Stomach smooth muscle (tissue), 2 donors: ENCODE data around the gene BPIFB6.

ENCODE experiments used
- H3K27ac ChIP-seq: one replicate; pipeline ENCODE4 v1.7.0; 2013; ENCODE audit warnings: mild to moderate bottlenecking, low read length, inconsistent platforms
- H3K27me3 ChIP-seq, 2 donors: one replicate each; pipeline ENCODE4 v1.7.0; 2013; ENCODE audit warnings: low read length in 2 of 2; ENCODE audit not compliant: insufficient read depth in 2 of 2, control insufficient read depth in 1 of 2
- H3K36me3 ChIP-seq, 2 donors: one replicate each; pipeline ENCODE4 v1.7.0; 2013; ENCODE audit warnings: low read length in 2 of 2; ENCODE audit not compliant: control insufficient read depth in 2 of 2, insufficient read depth in 2 of 2
- H3K4me1 ChIP-seq: one replicate; pipeline ENCODE4 v1.7.0; 2013; ENCODE audit warnings: low read length; ENCODE audit not compliant: control insufficient read depth, insufficient read depth
- H3K4me3 ChIP-seq, 2 donors: one replicate each; pipeline ENCODE4 v1.7.0; 2013; ENCODE audit warnings: low read length in 2 of 2
- H3K9ac ChIP-seq, 2 donors: one replicate each; pipeline ENCODE4 v1.7.0; 2013; ENCODE audit warnings: low read length in 2 of 2, mild to moderate bottlenecking in 1 of 2
- H3K9me3 ChIP-seq, 2 donors: one replicate each; pipeline ENCODE4 v1.7.0; 2013; ENCODE audit warnings: low read length in 2 of 2; ENCODE audit not compliant: control insufficient read depth in 2 of 2
- donor health status: healthy.
- donor health status: Pancreatic carcinoma.

The BPIFB6 gene

DNA sequence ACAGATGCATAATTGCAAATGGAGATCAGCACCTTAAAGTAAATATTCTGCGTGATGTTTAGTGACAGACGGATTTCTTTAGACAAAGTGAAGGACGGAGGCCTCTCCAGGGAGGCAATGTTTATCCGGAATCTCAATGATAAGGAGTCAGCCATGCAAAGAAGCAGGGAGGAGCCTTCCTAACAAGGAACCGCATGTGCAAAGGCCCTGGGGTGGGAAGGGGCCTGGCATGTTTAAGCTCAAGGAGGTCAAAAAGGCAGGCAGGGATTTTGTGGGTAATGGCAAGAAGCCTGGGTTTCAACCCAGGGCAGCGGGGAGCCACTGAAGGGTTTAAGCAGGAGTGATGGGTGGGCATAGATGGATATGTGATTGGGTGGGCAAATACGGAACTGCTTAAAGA is 22.9 kb downstream of the BPIFB6 start:
- Histone ChIP-seq H3K9me3 (no peaks in the 10 kb centered on the region), H3K27ac (no peak overlapping the region), H3K9ac (no peak overlapping the region), H3K27me3 (peaks cover 0 to 3% of the 10 kb centered on the region in 2 donors), H3K4me1 (no peaks in the 10 kb centered on the region), H3K4me3 (no peak overlapping the region), H3K36me3 (no peaks in the 10 kb centered on the region)

DNA sequence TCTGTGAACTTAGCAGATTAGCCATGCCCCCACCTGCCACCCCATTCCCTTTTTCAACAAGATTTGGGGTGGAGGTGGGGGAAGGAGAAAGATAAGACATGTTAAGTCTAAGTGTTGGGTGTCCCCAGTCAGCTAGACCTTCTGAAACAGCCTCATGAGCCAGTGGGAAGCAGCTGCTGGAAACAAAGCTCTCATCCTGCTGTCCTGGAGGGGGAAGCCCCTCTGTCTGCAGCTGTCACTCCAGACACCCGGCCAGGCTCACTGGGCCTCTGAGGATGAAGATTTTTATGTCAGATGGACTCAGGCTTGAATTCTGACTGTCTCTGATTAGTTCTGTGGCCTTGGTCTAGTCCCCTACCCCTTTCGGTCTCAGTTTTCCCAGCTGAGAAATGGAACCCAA is 23.3 kb downstream of the BPIFB6 start:
- Histone ChIP-seq H3K27ac (no peak overlapping the region), H3K9me3 (no peaks in the 10 kb centered on the region), H3K4me3 (no peak overlapping the region), H3K27me3 (peaks cover 0 to 3% of the 10 kb centered on the region in 2 donors), H3K4me1 (no peaks in the 10 kb centered on the region), H3K9ac (no peak overlapping the region), H3K36me3 (no peaks in the 10 kb centered on the region)

DNA sequence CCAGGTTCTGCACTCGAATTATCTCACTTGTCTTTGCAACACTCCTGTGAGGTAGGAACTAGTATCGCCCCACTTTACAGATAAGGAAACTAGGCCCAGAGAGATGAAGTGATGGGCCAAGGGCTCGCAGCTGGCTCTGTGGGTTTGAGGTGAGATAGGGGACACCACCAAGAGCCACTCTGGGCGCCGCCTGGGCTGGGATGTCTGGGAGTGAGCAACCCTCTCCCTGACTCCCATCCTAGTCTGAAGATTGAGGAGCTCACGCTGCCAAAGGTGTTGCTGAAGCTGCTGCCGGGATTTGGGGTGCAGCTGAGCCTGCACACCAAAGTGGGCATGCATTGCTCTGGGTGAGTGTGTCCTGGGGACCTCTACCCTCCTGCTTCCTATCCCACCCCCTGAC is 27.7 kb downstream of the BPIFB6 start:
- Histone ChIP-seq H3K27ac (no peak overlapping the region), H3K9me3 (no peaks in the 10 kb centered on the region), H3K27me3 (no peaks in the 10 kb centered on the region), H3K36me3 (no peaks in the 10 kb centered on the region), H3K4me1 (no peaks in the 10 kb centered on the region), H3K9ac (no peak overlapping the region), H3K4me3 (no peak overlapping the region)

DNA sequence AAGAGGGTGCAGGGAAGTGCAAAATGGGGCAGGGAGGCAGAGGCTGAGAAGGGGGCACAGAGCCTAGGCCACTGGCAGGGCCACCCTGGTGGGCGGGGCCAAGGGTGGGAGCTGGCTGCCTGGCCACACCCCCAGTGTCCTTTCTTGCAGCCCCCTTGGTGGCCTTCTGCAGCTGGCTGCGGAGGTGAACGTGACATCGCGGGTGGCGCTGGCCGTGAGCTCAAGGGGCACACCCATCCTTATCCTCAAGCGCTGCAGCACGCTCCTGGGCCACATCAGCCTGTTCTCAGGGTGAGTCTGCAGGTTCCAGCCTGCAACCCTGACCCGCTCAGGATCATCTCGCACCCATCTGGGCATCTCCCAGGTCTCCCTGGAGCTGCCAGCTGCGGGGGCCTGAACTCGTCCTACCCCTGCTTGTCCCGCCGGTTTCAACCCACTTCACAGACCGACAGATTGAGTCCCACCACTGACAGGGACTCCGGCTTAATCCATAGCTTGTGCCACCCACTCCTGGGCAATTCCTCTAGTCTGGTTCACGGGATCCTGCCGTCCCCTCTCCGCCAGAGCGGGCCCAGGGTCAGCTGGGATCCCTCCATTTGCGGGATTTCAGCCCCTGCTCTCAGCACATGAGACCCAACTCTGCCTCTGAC is 28.4 kb downstream of the BPIFB6 start:
- no peaks in the 10 kb centered on the region for H3K27me3 ChIP-seq
- H3K4me1 ChIP-seq = no peaks in the 10 kb centered on the region
- H3K9me3 ChIP-seq = no peaks in the 10 kb centered on the region
- H3K27ac ChIP-seq = no peak overlapping the region
- no peaks in the 10 kb centered on the region for H3K36me3 ChIP-seq
- H3K4me3 ChIP-seq = no peak overlapping the region
- H3K9ac ChIP-seq = no peak overlapping the region

DNA sequence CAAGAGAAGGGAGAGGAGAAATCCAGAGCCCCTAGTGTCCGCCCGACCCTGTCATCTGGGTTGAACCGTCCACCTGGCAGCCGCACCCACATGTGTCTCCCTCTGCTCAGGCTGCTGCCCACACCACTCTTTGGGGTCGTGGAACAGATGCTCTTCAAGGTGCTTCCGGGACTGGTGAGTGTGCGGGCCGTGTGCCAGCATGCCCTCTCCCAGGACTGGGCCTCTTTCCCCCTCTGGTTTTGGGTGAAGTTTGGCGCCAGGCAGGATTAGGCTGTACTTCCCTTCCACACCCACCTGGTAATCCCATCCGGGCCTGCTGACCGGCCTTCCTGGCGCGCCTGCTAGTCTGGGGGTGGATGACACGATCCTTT is 30.2 kb downstream of the BPIFB6 start:
- H3K4me1 ChIP-seq = no peaks in the 10 kb centered on the region
- H3K4me3 ChIP-seq = no peak overlapping the region
- H3K9me3 ChIP-seq = no peaks in the 10 kb centered on the region
- H3K36me3 ChIP-seq = no peaks in the 10 kb centered on the region
- H3K27ac ChIP-seq = no peak overlapping the region
- H3K9ac ChIP-seq = no peak overlapping the region
- H3K27me3 ChIP-seq = no peaks in the 10 kb centered on the region

DNA sequence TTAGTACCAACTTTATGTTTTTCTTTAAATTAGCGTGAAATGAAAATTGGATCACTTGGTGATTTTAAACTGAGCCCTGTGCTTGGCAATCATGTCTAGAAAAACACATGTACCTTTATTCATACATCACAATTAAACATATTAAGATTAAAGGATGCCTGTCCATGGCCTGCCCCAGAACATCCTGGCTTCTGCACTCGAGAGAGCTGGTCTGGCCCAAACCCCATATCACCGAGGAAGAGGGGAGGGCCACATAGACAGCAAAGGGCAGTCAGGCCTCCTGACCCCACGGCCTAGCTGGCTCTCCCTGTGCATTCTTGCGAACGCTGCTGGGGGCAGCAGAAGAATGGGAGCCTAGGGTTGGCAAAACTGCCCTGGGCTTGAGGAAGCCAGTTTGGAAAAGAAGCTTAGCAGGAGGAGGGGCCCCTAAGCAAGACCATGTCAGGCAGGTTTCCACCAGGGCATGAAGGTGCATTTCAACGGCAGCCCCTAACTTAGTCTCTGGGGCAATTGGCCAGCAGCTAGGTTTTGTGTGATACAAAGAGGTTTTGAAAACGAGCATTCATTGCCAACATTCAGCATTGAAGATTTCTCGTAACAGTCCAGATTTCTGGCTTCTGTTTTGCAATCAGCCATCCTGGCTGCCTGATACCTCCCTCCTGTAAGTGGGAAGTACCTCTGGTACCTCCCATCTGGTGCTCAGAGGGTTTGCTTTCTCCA is 30.8 kb downstream of the BPIFB6 start:
- H3K4me1 ChIP-seq = no peaks in the 10 kb centered on the region
- no peak overlapping the region for H3K27ac ChIP-seq
- H3K9ac ChIP-seq = no peak overlapping the region
- no peaks in the 10 kb centered on the region for H3K36me3 ChIP-seq
- H3K27me3 ChIP-seq = no peaks in the 10 kb centered on the region
- H3K4me3 ChIP-seq = no peak overlapping the region
- no peaks in the 10 kb centered on the region for H3K9me3 ChIP-seq

DNA sequence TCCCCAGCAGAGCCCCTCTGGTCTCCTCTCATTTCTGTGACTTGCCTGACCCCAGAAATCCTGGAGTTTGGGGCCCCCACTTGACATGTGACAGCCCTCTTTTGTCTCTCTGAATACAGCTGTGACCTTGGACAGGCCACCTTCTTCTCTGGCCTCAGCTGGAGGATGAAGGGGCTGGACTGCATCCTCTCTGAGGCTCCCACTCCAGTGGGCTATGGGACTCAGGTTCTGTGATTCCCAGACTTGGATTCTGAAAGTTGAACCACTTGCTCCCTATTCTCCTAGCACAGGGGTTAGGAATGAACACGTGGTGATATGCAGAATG is 31.3 kb downstream of the BPIFB6 start:
- H3K27me3 ChIP-seq = no peaks in the 10 kb centered on the region
- no peaks in the 10 kb centered on the region for H3K9me3 ChIP-seq
- no peak overlapping the region for H3K27ac ChIP-seq
- no peaks in the 10 kb centered on the region for H3K4me1 ChIP-seq
- H3K9ac ChIP-seq = no peak overlapping the region
- H3K36me3 ChIP-seq = no peaks in the 10 kb centered on the region
- H3K4me3 ChIP-seq = no peak overlapping the region

DNA sequence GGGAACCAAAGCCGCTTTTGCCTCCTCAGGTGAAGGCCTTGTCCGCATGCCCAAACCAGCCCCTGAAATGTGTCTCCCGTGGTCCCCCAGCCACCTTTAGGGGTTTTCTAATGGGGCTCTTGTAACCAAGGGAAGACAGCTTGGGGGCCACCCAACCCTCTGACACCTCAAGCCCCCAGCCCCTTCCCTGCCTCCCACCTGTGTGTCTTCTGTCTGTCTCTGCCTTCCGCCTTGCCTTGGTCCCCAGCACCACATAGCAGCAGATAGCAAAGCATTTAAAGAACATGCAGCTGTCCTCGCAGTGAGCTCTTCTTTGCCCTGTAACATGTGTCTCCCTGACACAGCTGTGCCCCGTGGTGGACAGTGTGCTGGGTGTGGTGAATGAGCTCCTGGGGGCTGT is 31.8 kb downstream of the BPIFB6 start:
- Histone ChIP-seq H3K27me3 (no peaks in the 10 kb centered on the region), H3K9ac (no peak overlapping the region), H3K4me3 (no peak overlapping the region), H3K4me1 (no peaks in the 10 kb centered on the region), H3K27ac (no peak overlapping the region), H3K36me3 (no peaks in the 10 kb centered on the region), H3K9me3 (no peaks in the 10 kb centered on the region)

DNA sequence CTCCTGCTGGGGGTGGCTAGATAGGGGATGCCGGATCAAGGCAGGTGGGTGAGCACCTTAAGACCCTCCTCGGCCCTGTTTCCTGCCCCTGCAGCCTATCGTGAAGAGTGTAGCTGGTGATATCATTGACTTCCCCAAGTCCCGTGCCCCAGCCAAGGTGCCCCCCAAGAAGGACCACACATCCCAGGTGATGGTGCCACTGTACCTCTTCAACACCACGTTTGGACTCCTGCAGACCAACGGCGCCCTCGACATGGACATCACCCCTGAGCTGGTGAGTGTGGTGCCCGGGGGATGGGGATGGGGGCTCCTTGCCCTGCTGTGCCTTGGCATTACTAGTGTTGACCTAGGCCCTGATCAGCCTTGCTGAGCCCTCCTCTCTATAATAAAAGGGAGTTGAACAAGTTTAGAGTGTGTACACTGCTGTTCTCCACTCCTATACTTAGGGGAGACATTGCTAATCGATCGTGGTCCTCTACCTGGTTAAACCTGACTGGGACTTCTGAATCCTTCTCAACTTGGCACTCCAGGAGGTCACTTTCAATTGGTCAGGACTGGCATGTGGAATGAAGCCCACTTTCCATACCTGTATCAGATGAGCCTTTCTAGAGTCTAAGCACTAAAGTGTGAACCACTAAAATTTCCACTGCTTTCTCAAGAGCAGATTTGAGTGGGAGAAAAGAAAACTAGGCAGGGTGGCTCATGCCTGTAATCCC is 33.3 kb downstream of the BPIFB6 start:
- Histone ChIP-seq H3K9me3 (no peaks in the 10 kb centered on the region), H3K4me1 (no peaks in the 10 kb centered on the region), H3K27me3 (no peaks in the 10 kb centered on the region), H3K4me3 (no peak overlapping the region), H3K27ac (no peak overlapping the region), H3K9ac (no peak overlapping the region), H3K36me3 (no peaks in the 10 kb centered on the region)

DNA sequence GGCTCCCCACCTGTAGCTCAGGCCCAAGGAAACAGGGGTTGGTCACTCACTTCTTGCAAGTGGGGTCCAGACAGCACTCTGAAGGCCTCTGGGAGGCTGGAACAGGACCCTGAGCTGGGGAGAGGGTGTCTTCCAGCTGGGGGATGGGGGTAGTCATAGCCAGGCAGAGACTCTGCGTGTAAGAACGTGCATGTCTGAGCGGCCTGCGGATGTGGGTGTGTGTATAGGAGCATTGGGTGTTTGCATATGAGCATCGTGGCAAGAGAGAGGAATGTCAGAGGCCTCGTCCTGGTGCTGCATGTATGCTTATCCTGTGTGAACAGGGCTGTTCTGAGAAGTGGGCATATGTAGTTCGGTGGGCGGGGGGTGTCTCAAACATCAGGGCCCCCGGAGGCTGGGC is 34.3 kb downstream of the BPIFB6 start:
- Histone ChIP-seq H3K4me3 (no peak overlapping the region), H3K27ac (no peak overlapping the region), H3K9me3 (no peaks in the 10 kb centered on the region), H3K27me3 (no peaks in the 10 kb centered on the region), H3K4me1 (no peaks in the 10 kb centered on the region), H3K9ac (no peak overlapping the region), H3K36me3 (no peaks in the 10 kb centered on the region)

DNA sequence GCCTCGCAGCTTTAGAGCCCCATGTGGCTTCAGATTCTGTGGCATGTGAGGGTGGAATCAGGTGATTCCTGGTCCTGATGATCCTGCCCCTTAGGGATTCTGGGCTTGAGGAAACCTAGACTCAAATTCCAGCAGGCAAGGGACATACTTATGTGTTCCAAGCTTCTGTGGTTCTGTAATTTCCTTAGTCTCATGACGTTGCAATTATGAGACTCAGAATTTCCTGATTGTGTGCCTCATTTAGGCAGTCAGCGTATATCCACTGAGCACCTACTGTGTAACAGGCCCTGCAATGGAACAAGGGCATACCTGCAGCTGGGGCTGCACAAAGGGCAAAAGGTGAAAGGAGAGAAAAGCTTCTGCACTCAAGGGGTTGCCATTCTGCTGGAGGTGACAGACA is 36.4 kb downstream of the BPIFB6 start:
- Histone ChIP-seq H3K9ac (no peak overlapping the region), H3K9me3 (peaks cover 0 to 5% of the 10 kb centered on the region in 2 donors), H3K27me3 (peaks cover 2% of the 10 kb centered on the region in 2 donors), H3K4me3 (no peak overlapping the region), H3K36me3 (no peaks in the 10 kb centered on the region), H3K4me1 (no peaks in the 10 kb centered on the region), H3K27ac (no peak overlapping the region)
